IMR-90 (cell line): ENCODE measurements around the gene SUSD1. TPM values are rescaled to one million over a fixed set of nuclear protein-coding genes. Genes with fewer than 3 reads are reported as not detected.

Experiments
- ATAC-seq: fragments of 200-7000 bp; cut with Tn5 transposase; 2 replicates; pipeline ENCODE4 v1.9.1; 2020; ENCODE audit warnings: low read depth, mild to moderate bottlenecking, moderate library complexity
- BruUV-seq: library from RNA; stranded (reverse); fragments of 400-500 nt; replicated peaks from 2 replicates; lab custom pipeline; 2021; lab: Mats Ljungman, UMichigan
- CTCF ChIA-PET: fragments of 300-600 bp; formaldehyde crosslinking; extraction: SDS; loops from one replicate; lab custom pipeline; 2021; ENCODE audit warnings: antibody characterized with exemption; lab: Yijun Ruan, JAX
- POLR2A ChIA-PET: fragments of 300-600 bp; sonication (Branson Sonifier 250); formaldehyde crosslinking; loops from one replicate; lab custom pipeline; 2022; ENCODE audit warnings: antibody characterized with exemption; ENCODE audit not compliant: unreplicated experiment; lab: Charles Lee
- DNase-seq: peaks from one replicate; pipeline ENCODE4 v3.0.0; 2013
- H2AFZ ChIP-seq: replicated peaks from 2 replicates; pipeline ENCODE3; 2013; ENCODE audit warnings: low read length, mild to moderate bottlenecking; ENCODE audit not compliant: poor library complexity
- H2AK5ac ChIP-seq: 2 replicates; pipeline ENCODE4 v1.6.1; 2013; ENCODE audit warnings: low read depth, low read length, inconsistent platforms
- H2AK9ac ChIP-seq: replicated peaks from 2 replicates; pipeline ENCODE3; 2013; ENCODE audit warnings: mild to moderate bottlenecking, low read depth, low read length, moderate library complexity; ENCODE audit not compliant: poor library complexity
- H2BK120ac ChIP-seq: 2 replicates; pipeline ENCODE4 v1.6.1; 2013; ENCODE audit warnings: low read depth, low read length, inconsistent platforms
- H2BK15ac ChIP-seq: 3 replicates; pipeline ENCODE4 v1.6.1; 2013; ENCODE audit warnings: low read depth, low read length, inconsistent platforms
- H2BK20ac ChIP-seq: 2 replicates; pipeline ENCODE4 v1.6.1; 2013; ENCODE audit warnings: low read depth, mild to moderate bottlenecking, inconsistent platforms, low read length, moderate library complexity
- H2BK5ac ChIP-seq: 2 replicates; pipeline ENCODE4 v1.6.1; 2013; ENCODE audit warnings: mild to moderate bottlenecking, low read depth, low read length, inconsistent platforms; ENCODE audit not compliant: poor library complexity, severe bottlenecking
- H3K14ac ChIP-seq: replicated peaks from 2 replicates; pipeline ENCODE4 v1.6.1; 2013; ENCODE audit warnings: low read depth, low read length, inconsistent platforms
- H3K18ac ChIP-seq: 2 replicates; pipeline ENCODE4 v1.6.1; 2013; ENCODE audit warnings: low read depth, low read length, control low read depth
- H3K23ac ChIP-seq: 2 replicates; pipeline ENCODE4 v1.6.1; 2013; ENCODE audit warnings: low read depth, low read length, inconsistent platforms
- H3K27ac ChIP-seq: 2 replicates; pipeline ENCODE4 v1.5.1; 2013; ENCODE audit warnings: mild to moderate bottlenecking, control low read depth, low read length; ENCODE audit not compliant: insufficient read depth
- H3K27me3 ChIP-seq: 2 replicates; pipeline ENCODE4 v1.6.1; 2013; ENCODE audit warnings: low read length; ENCODE audit not compliant: control insufficient read depth, insufficient read depth
- H3K36me3 ChIP-seq: 2 replicates; pipeline ENCODE4 v1.6.1; 2013; ENCODE audit warnings: low read length, mixed read lengths; ENCODE audit not compliant: control insufficient read depth, insufficient read depth
- H3K4ac ChIP-seq: 2 replicates; pipeline ENCODE4 v1.6.1; 2013; ENCODE audit warnings: low read depth, low read length, inconsistent platforms
- H3K4me1 ChIP-seq: 2 replicates; pipeline ENCODE4 v1.6.1; 2013; ENCODE audit warnings: low read length, mixed read lengths; ENCODE audit not compliant: control insufficient read depth, insufficient read depth
- H3K4me2 ChIP-seq: 2 replicates; pipeline ENCODE4 v1.6.1; 2013; ENCODE audit warnings: low read depth, mild to moderate bottlenecking, control low read depth, low read length, moderate library complexity
- H3K4me3 ChIP-seq: 2 replicates; pipeline ENCODE4 v1.5.1; 2013; ENCODE audit warnings: low read depth, mild to moderate bottlenecking, control low read depth, low read length, moderate library complexity; ENCODE audit not compliant: insufficient read depth
- H3K56ac ChIP-seq: 2 replicates; pipeline ENCODE4 v1.6.1; 2013; ENCODE audit warnings: low read length, inconsistent platforms; ENCODE audit not compliant: insufficient read depth; ENCODE audit errors: extremely low read depth
- H3K79me1 ChIP-seq, 2 experiments: 2 replicates each; pipeline ENCODE4 v1.6.1; 2013; ENCODE audit warnings: low read length in 2 of 2, inconsistent platforms in 1 of 2, low read depth in 1 of 2
- H3K9ac ChIP-seq: 2 replicates; pipeline ENCODE4 v1.6.1; 2013; ENCODE audit warnings: low read depth, low read length, control low read depth
- H3K9me1 ChIP-seq: 2 replicates; pipeline ENCODE4 v1.6.1; 2013; ENCODE audit warnings: low read length, inconsistent platforms; ENCODE audit not compliant: insufficient read depth
- H3K9me3 ChIP-seq: 2 replicates; pipeline ENCODE4 v1.6.1; 2013; ENCODE audit warnings: low read length; ENCODE audit not compliant: control insufficient read depth, insufficient read depth
- H4K20me1 ChIP-seq: 2 replicates; pipeline ENCODE4 v1.6.1; 2013; ENCODE audit warnings: low read length, inconsistent platforms; ENCODE audit not compliant: insufficient read depth
- H4K5ac ChIP-seq: 2 replicates; pipeline ENCODE4 v1.6.1; 2013; ENCODE audit warnings: mild to moderate bottlenecking, low read depth, low read length, control low read depth
- H4K8ac ChIP-seq, 2 experiments: 2 replicates each; pipeline ENCODE4 v1.6.1; 2013; ENCODE audit warnings: low read depth in 2 of 2, low read length in 2 of 2, control low read depth in 1 of 2, inconsistent platforms in 1 of 2
- H4K91ac ChIP-seq: 2 replicates; pipeline ENCODE4 v1.6.1; 2013; ENCODE audit warnings: low read depth, low read length, inconsistent platforms; ENCODE audit not compliant: insufficient read depth
- MXI1 ChIP-seq: IDR thresholded peaks from 2 replicates; pipeline ENCODE4 v1.6.1; 2012; ENCODE audit warnings: low read depth, mild to moderate bottlenecking, low read length, moderate library complexity, borderline replicate concordance
- POLR2A ChIP-seq: IDR thresholded peaks from 2 replicates; pipeline ENCODE4 v1.6.1; 2012; ENCODE audit warnings: mild to moderate bottlenecking, low read depth, low read length
- WGBS, 2 experiments: methylation state at CpG; one replicate each; pipeline versions ENCODE4 v1.1.5 to v1.1.7; 2013; ENCODE audit warnings: missing lambda C conversion rate in 2 of 2; ENCODE audit not compliant: insufficient read length in 1 of 2; ENCODE audit errors: extremely low coverage in 2 of 2; 5-methylcytosine and 5-hydroxymethylcytosine counted together
- dilution Hi-C: fragments of 300-500 bp; cut with HindIII; formaldehyde crosslinking; loops from one replicate; pipeline ENCODE4 v1.14.3; 2018; ENCODE audit warnings: low sequenced_read_pairs; ENCODE audit not compliant: unreplicated experiment
- in situ Hi-C: fragments of 300-500 bp; cut with MboI; formaldehyde crosslinking; loops from 3 replicates; pipeline ENCODE4 v1.14.3; 2019; ENCODE audit warnings: low sequenced_read_pairs, inconsistent platforms, mixed read lengths
- intact Hi-C: fragments of 100-400 bp; cut with micrococcal nuclease; formaldehyde crosslinking; loops from 2 replicates; pipeline ENCODE4 v1.10.0; 2022
- polyA plus RNA-seq, 3 experiments: library from polyadenylated mRNA; depleted of rRNA; stranded (reverse); fragments of >200 nt; gene quantifications; 2 replicates each; pipeline ENCODE4 v1.2.3, GENCODE V29; 2012; ENCODE audit warnings: low replicate concordance in 1 of 3
- total RNA-seq: library from RNA; depleted of rRNA; stranded (reverse); fragments of >200 nt; gene quantifications from 2 replicates; pipeline ENCODE4 v1.2.3, GENCODE V29; 2012

The SUSD1 gene
- total and polyA plus RNA-seq, 2 of the 4 experiments (the other 2 are of a cell fraction), result 4.0 to 4.7 TPM

GRCh38 chr9:112162621-112163413 lies 12.3 kb downstream of the SUSD1 start:
- intact Hi-C loops, result no loop called here
- H3K4me3 ChIP-seq, result no peak overlapping the region
- H3K9ac ChIP-seq, result no peak overlapping the region
- no peaks in the 10 kb centered on the region for H3K27me3 ChIP-seq
- POLR2A ChIA-PET, result no interaction called here
- no peak overlapping the region for H3K4ac ChIP-seq
- H3K4me1 ChIP-seq, result peaks cover 3% of the 10 kb centered on the region; the same call in 1 of the 2 replicates
- DNase-seq (no peak), ATAC-seq (no peak)
- in situ Hi-C loops, result no loop called here
- no peak overlapping the region for H4K8ac ChIP-seq
- H2BK15ac ChIP-seq, result no peak overlapping the region
- CTCF ChIA-PET, result interaction anchor here (1.0 to 1.1 kb wide), 2 partner anchors 11 to 189 kb away, joined by 3 read pairs; no protein-coding TSS in a partner anchor
- H3K56ac ChIP-seq, result no peak overlapping the region
- no peaks in the 10 kb centered on the region for H4K20me1 ChIP-seq
- WGBS, 2 experiments, result no CpG with 5 or more reads among the region's 5 CpGs
- no peak overlapping the region for H2BK20ac ChIP-seq
- H4K91ac ChIP-seq, result no peak overlapping the region
- H3K14ac ChIP-seq, result no peak overlapping the region
- no peak overlapping the region for H3K18ac ChIP-seq
- H4K5ac ChIP-seq, result no peak overlapping the region
- H3K27ac ChIP-seq, result no peak overlapping the region
- TF ChIP-seq MXI1, result no peak
- TF ChIP-seq POLR2A, result no peak
- H2BK120ac ChIP-seq, result no peak overlapping the region
- no peak overlapping the region for H2BK5ac ChIP-seq
- no peak overlapping the region for H3K4me2 ChIP-seq
- peaks cover 3% of the 10 kb centered on the region; the same call in 1 of the 2 replicates for H3K9me1 ChIP-seq
- H3K23ac ChIP-seq, result no peak overlapping the region
- H2AK5ac ChIP-seq, result no peak overlapping the region; the same call in 1 of the 2 replicates
- dilution Hi-C loops, result no loop called here
- no peak overlapping the region for H2AK9ac ChIP-seq
- no TSS peak for BruUV-seq
- H3K36me3 ChIP-seq, result no peaks in the 10 kb centered on the region
- no peaks in the 10 kb centered on the region for H3K9me3 ChIP-seq
- peaks cover 0 to 10% of the 10 kb centered on the region in 2 experiments; a peak in 2 of 4 replicates for H3K79me1 ChIP-seq
- no peak overlapping the region for H2AFZ ChIP-seq
